Fibroblast of the aortic adventitia (primary cell): ENCODE data around the gene LRP1B. TPM values are rescaled to one million over a fixed set of nuclear protein-coding genes. Genes with fewer than 3 reads are reported as not detected.

ENCODE experiments used
- DNase-seq: peaks from one replicate; pipeline ENCODE4 v3.0.0-alpha.2; 2010; ENCODE audit warnings: low read depth
- H3K4me3 ChIP-seq: 2 replicates; pipeline ENCODE4 v1.5.1; 2011; ENCODE audit warnings: low read depth, mild to moderate bottlenecking, control low read depth, low read length, moderate library complexity
- total RNA-seq: library from RNA; depleted of rRNA; stranded (reverse); fragments of >200 nt; gene quantifications from 2 replicates; pipeline ENCODE4 v1.2.3, GENCODE V29; 2012; ENCODE audit warnings: low replicate concordance
- TF ChIP-seq, protein P1 (sequence below): IDR thresholded peaks from 2 replicates; pipeline ENCODE4 v1.5.1; 2011; ENCODE audit warnings: mild to moderate bottlenecking, low read length, control low read depth, inconsistent platforms; ENCODE audit not compliant: insufficient read depth

Gene LRP1B
- total RNA-seq, 1 donor, result 0.36 TPM

DNA sequence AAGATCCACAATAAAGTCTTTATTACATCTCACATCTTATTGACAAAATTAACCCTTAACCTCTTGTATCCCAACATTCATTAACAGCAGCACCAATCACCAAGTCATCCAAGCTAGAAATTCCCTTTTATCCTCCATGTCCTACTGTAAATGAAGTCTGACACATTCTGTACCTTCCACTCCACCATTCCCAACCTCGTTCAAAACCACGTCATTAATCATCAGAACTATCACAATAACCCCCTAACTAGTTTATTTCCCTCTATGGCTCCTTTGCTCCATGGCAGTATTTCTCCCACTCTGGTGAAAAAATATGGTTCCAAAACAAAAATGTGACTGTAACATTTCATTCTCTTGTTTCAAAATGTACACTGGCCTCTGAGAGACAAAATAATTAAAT is 1626.2 kb downstream of the LRP1B start:
- TF ChIP-seq, protein P1, sequence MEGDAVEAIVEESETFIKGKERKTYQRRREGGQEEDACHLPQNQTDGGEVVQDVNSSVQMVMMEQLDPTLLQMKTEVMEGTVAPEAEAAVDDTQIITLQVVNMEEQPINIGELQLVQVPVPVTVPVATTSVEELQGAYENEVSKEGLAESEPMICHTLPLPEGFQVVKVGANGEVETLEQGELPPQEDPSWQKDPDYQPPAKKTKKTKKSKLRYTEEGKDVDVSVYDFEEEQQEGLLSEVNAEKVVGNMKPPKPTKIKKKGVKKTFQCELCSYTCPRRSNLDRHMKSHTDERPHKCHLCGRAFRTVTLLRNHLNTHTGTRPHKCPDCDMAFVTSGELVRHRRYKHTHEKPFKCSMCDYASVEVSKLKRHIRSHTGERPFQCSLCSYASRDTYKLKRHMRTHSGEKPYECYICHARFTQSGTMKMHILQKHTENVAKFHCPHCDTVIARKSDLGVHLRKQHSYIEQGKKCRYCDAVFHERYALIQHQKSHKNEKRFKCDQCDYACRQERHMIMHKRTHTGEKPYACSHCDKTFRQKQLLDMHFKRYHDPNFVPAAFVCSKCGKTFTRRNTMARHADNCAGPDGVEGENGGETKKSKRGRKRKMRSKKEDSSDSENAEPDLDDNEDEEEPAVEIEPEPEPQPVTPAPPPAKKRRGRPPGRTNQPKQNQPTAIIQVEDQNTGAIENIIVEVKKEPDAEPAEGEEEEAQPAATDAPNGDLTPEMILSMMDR, result no peak

GRCh38 chr2:140502951-140503630 is 1627.7 kb downstream of the LRP1B start:
- H3K4me3 ChIP-seq, result no peak overlapping the region
- TF ChIP-seq, protein P1, result no peak
- peak; percentile 83 for DNase-seq

More for the DNA sequence above, 1626.2 kb downstream of the LRP1B start:
- DNase-seq, result no peak
- no peak overlapping the region for H3K4me3 ChIP-seq

GRCh38 chr2:140498360-140498759 is 1632.5 kb downstream of the LRP1B start:
- TF ChIP-seq, protein P1, result no peak
- no peak overlapping the region for H3K4me3 ChIP-seq
- DNase-seq, result no peak

- TF ChIP-seq, protein P1, result no peak
- DNase-seq, result no peak
- no peak overlapping the region for H3K4me3 ChIP-seq
Observed at GRCh38 chr2:140496714-140497113, 1634.1 kb downstream of the LRP1B start.

DNA sequence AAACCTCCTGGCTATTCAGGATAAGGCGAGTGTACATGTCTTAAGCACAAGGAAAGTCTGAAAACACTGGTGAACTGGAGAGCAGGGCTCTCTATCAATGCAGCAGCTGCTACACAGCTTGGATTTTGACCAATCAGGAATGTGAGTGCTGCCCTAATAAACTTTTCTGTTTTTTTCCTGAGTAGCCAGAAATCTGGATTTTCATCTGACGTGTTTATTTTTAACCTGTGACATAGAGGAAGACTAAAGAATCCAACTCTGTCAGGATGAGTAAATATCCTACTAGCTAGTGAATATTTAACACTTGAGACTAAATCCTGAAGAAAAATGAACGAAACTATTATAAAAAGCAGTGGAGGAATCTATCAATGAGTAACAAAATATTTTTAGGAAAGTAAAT is 1638.9 kb downstream of the LRP1B start:
- no peak for DNase-seq
- H3K4me3 ChIP-seq, result no peak overlapping the region
- TF ChIP-seq, protein P1, result no peak

GRCh38 chr2:140489193-140489592 is 1641.6 kb downstream of the LRP1B start:
- DNase-seq, result no peak
- TF ChIP-seq, protein P1, result no peak
- no peak overlapping the region for H3K4me3 ChIP-seq

DNA sequence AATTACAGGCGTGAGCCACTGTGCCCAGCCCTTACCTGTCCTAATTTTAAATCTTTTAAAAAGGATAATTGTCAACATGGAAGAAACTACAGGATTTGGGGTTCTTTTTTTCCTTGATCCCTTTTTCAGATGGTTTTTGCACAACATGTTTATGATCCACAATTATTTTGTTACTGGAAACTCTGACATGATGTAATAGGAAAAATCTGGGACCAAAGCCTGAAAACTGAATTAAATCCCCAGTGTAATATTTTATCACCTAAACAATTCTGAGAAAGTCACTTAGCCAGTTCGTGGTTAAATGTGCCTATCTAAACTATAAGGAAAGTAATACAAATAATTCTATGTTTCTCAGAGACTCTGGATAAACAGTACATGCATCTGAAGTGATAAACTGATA is 1649.7 kb downstream of the LRP1B start:
- peak; percentile 30 for DNase-seq
- TF ChIP-seq, protein P1, result no peak
- H3K4me3 ChIP-seq, result no peak overlapping the region
